ENCODE results near the gene HNF1A.

GRCh38 chr12:120979862-120980696, 1.7 kb downstream of the HNF1A start:
- TF ChIP-seq HCFC1 (IDR thresholded peaks at IDR 0.05; ENCODE audit: low read depth, low read length) (no peak), ZBTB20 (CRISPR knock-in tag; IDR thresholded peaks at IDR 0.05; ENCODE audit: borderline replicate concordance, low read depth) (no peak), FOXO1 (CRISPR knock-in tag; IDR thresholded peaks at IDR 0.05) (0 out of 2 replicates have a peak, but pooled peaks have one; percentile 25), HNF4A (CRISPR knock-in tag; IDR thresholded peaks at IDR 0.05) (peak; percentile 86), EZH2 (conservative IDR thresholded peaks at IDR 0.05; ENCODE audit: low read depth, low read length) (no peak), MYC (CRISPR knock-in tag; IDR thresholded peaks at IDR 0.05; ENCODE audit: borderline replicate concordance) (peak; percentile 62; the same call in 1 of the 2 replicates), CTCF (CRISPR knock-in tag; IDR thresholded peaks at IDR 0.05) (no peak; the same call in 1 of the 2 replicates), SOX13 (IDR thresholded peaks at IDR 0.05) (peak; percentile 36; the same call in 1 of the 2 replicates), SOX13 (CRISPR knock-in tag; conservative IDR thresholded peaks at IDR 0.05 in 1 of 2, IDR thresholded peaks at IDR 0.05 in 1 of 2) (peak in 1 of 2 experiments; percentile 67; a peak in 1 of 4 replicates)

All from HepG2 (cell line).